ENCODE results near the gene CNKSR1.

Gene CNKSR1

DNA sequence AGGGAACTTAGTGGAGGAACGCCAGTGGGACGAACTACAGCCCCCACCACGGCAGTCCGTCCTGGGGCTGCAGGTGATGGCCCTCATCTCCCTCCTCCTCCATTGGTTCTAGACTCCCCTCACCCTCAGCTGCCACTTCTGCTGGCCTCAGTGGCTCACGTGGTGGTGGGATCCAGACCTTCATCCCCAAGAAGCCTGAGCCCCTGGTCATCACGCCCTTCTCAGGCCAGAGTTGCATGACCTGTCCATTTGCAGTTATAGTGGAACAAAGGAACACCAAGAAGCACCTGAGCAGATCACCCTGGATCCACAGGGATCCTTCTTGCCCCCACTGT, 31.4 kb upstream of the CNKSR1 start:
- no peak for TF ChIP-seq GABPA (IDR thresholded peaks at IDR 0.05; ENCODE audit: low read depth)
- TF ChIP-seq, protein P1, sequence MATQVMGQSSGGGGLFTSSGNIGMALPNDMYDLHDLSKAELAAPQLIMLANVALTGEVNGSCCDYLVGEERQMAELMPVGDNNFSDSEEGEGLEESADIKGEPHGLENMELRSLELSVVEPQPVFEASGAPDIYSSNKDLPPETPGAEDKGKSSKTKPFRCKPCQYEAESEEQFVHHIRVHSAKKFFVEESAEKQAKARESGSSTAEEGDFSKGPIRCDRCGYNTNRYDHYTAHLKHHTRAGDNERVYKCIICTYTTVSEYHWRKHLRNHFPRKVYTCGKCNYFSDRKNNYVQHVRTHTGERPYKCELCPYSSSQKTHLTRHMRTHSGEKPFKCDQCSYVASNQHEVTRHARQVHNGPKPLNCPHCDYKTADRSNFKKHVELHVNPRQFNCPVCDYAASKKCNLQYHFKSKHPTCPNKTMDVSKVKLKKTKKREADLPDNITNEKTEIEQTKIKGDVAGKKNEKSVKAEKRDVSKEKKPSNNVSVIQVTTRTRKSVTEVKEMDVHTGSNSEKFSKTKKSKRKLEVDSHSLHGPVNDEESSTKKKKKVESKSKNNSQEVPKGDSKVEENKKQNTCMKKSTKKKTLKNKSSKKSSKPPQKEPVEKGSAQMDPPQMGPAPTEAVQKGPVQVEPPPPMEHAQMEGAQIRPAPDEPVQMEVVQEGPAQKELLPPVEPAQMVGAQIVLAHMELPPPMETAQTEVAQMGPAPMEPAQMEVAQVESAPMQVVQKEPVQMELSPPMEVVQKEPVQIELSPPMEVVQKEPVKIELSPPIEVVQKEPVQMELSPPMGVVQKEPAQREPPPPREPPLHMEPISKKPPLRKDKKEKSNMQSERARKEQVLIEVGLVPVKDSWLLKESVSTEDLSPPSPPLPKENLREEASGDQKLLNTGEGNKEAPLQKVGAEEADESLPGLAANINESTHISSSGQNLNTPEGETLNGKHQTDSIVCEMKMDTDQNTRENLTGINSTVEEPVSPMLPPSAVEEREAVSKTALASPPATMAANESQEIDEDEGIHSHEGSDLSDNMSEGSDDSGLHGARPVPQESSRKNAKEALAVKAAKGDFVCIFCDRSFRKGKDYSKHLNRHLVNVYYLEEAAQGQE (IDR thresholded peaks at IDR 0.05; ENCODE audit: insufficient replicate concordance, low read depth) = no peak
- TF ChIP-seq, protein P2, sequence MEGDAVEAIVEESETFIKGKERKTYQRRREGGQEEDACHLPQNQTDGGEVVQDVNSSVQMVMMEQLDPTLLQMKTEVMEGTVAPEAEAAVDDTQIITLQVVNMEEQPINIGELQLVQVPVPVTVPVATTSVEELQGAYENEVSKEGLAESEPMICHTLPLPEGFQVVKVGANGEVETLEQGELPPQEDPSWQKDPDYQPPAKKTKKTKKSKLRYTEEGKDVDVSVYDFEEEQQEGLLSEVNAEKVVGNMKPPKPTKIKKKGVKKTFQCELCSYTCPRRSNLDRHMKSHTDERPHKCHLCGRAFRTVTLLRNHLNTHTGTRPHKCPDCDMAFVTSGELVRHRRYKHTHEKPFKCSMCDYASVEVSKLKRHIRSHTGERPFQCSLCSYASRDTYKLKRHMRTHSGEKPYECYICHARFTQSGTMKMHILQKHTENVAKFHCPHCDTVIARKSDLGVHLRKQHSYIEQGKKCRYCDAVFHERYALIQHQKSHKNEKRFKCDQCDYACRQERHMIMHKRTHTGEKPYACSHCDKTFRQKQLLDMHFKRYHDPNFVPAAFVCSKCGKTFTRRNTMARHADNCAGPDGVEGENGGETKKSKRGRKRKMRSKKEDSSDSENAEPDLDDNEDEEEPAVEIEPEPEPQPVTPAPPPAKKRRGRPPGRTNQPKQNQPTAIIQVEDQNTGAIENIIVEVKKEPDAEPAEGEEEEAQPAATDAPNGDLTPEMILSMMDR (IDR thresholded peaks at IDR 0.05; ENCODE audit: insufficient read depth, low read length) = no peak
- no peak for TF ChIP-seq POLR2AphosphoS5 (IDR thresholded peaks at IDR 0.05; ENCODE audit: low read depth)
- TF ChIP-seq SPI1 (IDR thresholded peaks at IDR 0.05; ENCODE audit: borderline replicate concordance, low read depth) = no peak
- Histone ChIP-seq H3K27me3 (ENCODE audit: insufficient read depth, poor library complexity, severe bottlenecking) (no peaks in the 10 kb centered on the region), H3K4me3 (replicated peaks; ENCODE audit: insufficient read depth, low read length) (no peak overlapping the region), H3K27ac (replicated peaks) (no peak overlapping the region)
- DNase-seq (ENCODE audit: low read depth in 1 of 2, low spot score in 1 of 2) = no peak

DNA sequence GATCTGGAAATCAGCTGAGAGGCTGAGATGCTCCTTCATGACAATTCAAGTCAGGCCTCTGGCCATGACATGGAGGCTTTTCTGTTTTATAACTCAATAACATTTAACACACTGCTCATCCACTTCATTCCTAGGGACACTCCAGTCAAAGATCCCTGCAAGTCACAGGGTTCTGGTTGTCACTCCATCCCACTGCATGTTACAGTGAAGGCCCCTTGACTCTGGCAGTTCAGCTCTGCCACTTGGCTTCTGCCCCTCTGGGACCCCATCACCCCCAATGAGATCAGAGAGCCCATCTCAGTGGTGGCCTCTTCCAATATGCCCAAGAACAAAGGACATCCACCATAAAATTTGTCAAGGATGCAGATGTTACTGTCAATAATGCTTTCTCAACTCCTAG, 28.4 kb upstream of the CNKSR1 start:
- Histone ChIP-seq H3K27ac (replicated peaks) (no peak overlapping the region), H3K27me3 (ENCODE audit: insufficient read depth, poor library complexity, severe bottlenecking) (no peaks in the 10 kb centered on the region), H3K4me3 (replicated peaks; ENCODE audit: insufficient read depth, low read length) (no peak overlapping the region)
- no peak for TF ChIP-seq SPI1 (IDR thresholded peaks at IDR 0.05; ENCODE audit: borderline replicate concordance, low read depth)
- no peak for DNase-seq (ENCODE audit: low read depth in 1 of 2, low spot score in 1 of 2)

DNA sequence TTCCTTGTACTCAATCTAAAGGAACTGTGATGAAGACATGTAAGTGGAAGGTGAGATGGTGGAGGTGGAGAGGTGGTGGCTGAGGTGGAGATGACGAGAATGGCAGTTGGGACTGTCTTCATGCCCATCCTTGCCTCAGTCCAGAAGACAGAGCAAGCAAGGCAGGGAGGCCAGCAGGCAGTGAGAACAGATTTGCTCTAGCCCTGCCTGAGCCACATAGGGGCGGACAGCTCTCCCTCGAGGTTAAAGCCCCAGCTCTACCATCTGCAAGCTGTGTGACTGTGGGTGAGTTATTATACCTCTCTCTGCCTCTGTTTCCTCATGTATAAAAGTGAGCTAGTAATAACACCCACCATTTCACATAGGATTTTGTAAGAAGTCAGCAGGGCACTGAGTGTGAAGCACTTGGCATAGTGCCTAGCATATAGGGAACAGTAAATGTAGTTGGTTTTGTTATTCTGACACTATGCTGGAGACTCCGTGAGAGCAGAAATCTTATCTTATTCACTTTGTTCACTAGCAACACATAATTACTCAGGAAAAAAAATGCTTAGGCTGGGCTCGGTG, 23.2 kb upstream of the CNKSR1 start:
- Histone ChIP-seq H3K27ac (replicated peaks) (no peak overlapping the region), H3K27me3 (ENCODE audit: insufficient read depth, poor library complexity, severe bottlenecking) (peaks cover 4% of the 10 kb centered on the region), H3K4me3 (replicated peaks; ENCODE audit: insufficient read depth, low read length) (no peak overlapping the region)
- TF ChIP-seq POLR2AphosphoS5 (IDR thresholded peaks at IDR 0.05; ENCODE audit: low read depth) = no peak
- no peak for TF ChIP-seq GABPA (IDR thresholded peaks at IDR 0.05; ENCODE audit: low read depth)
- TF ChIP-seq, protein P2 (IDR thresholded peaks at IDR 0.05; ENCODE audit: insufficient read depth, low read length) = no peak
- TF ChIP-seq, protein P1 (IDR thresholded peaks at IDR 0.05; ENCODE audit: insufficient replicate concordance, low read depth) = no peak
- no peak for TF ChIP-seq SPI1 (IDR thresholded peaks at IDR 0.05; ENCODE audit: borderline replicate concordance, low read depth)
- no peak for DNase-seq (ENCODE audit: low read depth in 1 of 2, low spot score in 1 of 2)

DNA sequence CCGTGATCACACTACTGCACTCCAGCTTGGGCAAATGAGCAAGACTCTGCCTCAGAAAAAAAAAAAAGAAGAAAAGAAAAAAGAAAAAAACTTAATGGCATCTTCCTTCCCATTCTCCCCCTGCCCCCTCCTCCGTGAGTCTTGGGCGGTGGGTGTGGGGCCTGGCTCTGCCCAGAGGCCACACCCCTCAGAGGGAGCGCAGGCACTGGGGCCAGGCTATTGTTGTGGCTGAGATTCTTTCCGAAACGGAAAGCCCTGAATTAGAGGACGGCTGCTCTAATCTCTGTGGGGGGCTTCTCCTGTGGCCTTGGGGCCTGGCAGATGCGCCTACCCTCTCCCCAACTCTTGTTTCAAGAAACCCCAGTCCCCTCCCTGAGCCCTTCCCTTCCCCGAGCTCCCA, 22.5 kb upstream of the CNKSR1 start:
- H3K4me3 ChIP-seq (replicated peaks; ENCODE audit: insufficient read depth, low read length) = no peak overlapping the region
- DNase-seq (ENCODE audit: low read depth in 1 of 2, low spot score in 1 of 2) = no peak
- H3K27me3 ChIP-seq (ENCODE audit: insufficient read depth, poor library complexity, severe bottlenecking) = peaks cover 4% of the 10 kb centered on the region

More for the DNA sequence above, 22.5 kb upstream of the CNKSR1 start:
- H3K27ac ChIP-seq (replicated peaks) = no peak overlapping the region
- TF ChIP-seq, protein P2 (IDR thresholded peaks at IDR 0.05; ENCODE audit: insufficient read depth, low read length) = no peak
- TF ChIP-seq, protein P1 (IDR thresholded peaks at IDR 0.05; ENCODE audit: insufficient replicate concordance, low read depth) = no peak
- TF ChIP-seq POLR2AphosphoS5 (IDR thresholded peaks at IDR 0.05; ENCODE audit: low read depth) (no peak), GABPA (IDR thresholded peaks at IDR 0.05; ENCODE audit: low read depth) (no peak), SPI1 (IDR thresholded peaks at IDR 0.05; ENCODE audit: borderline replicate concordance, low read depth) (no peak)
